ENCODE results near the gene CEACAM19. TPM values are rescaled to one million over a fixed set of nuclear protein-coding genes. Genes with fewer than 3 reads are reported as not detected.

Gene CEACAM19
- total and polyA plus RNA-seq, 9 of the 15 experiments (the other 6 are each of a cell fraction or from before 2014, with no cell fraction given) = 0.15 to 0.30 (median 0.23) TPM; not detected in 5

- in situ Hi-C loops (cut with MboI) = no loop called here
- no peak for ATAC-seq
- no peak overlapping the region for H3K4me3 ChIP-seq
- ChIA-PET POLR2A (no interaction called here), CTCF (ENCODE audit: low intra/inter-chr PET ratio) (no interaction called here)
- H3K4me1 ChIP-seq (replicated peaks in 1 of 2; ENCODE audit: control insufficient read depth in 2 of 2, insufficient read depth in 2 of 2, low read length in 2 of 2) = peaks cover 5 to 7% of the 10 kb centered on the region in 2 experiments; a peak in 3 of 5 replicates
- WGBS (ENCODE audit: insufficient coverage, low coverage, missing lambda C conversion rate) = 63% methylated on average over 5 of the region's 5 CpGs
- no peaks in the 10 kb centered on the region for H3K9me1 ChIP-seq (ENCODE audit: control insufficient read depth, insufficient read depth, low read length)
- no peaks in the 10 kb centered on the region for H3K27me3 ChIP-seq (ENCODE audit: control insufficient read depth in 2 of 2, insufficient read depth in 2 of 2, low read length in 2 of 2)
- no peaks in the 10 kb centered on the region for H4K20me1 ChIP-seq (replicated peaks; ENCODE audit: control insufficient read depth, insufficient read depth, low read length)
- H2AFZ ChIP-seq (ENCODE audit: low read depth, low read length) = no peak overlapping the region
- no peak overlapping the region for H3K4me2 ChIP-seq (ENCODE audit: insufficient read depth, low read length)
- intact Hi-C loops (cut with micrococcal nuclease) = no loop called here
- no peak for DNase-seq (ENCODE audit: extremely low read depth in 1 of 4, low spot score in 3 of 4)
- no peaks in the 10 kb centered on the region for H3K36me3 ChIP-seq (ENCODE audit: control insufficient read depth, insufficient read depth, low read length)
- H3K27ac ChIP-seq (ENCODE audit: extremely low read depth, low read depth, low read length) = no peak overlapping the region
- H3K9ac ChIP-seq (ENCODE audit: insufficient read depth in 1 of 2, low read depth in 2 of 2, low read length in 2 of 2) = no peak overlapping the region
- FAIRE-seq = no peak
- no peaks in the 10 kb centered on the region for H3K9me3 ChIP-seq (replicated peaks; ENCODE audit: control insufficient read depth, insufficient read depth, low read depth, low read length)
- H3K79me2 ChIP-seq (ENCODE audit: control insufficient read depth, insufficient read depth, low read length) = no peaks in the 10 kb centered on the region
- no TSS peak for BruUV-seq (replicated peaks)
- TF ChIP-seq XRCC3 (IDR thresholded peaks at IDR 0.05) = no peak
- no peak for TF ChIP-seq ZNF407 (IDR thresholded peaks at IDR 0.05; ENCODE audit: low read depth)
- TF ChIP-seq BCLAF1 (IDR thresholded peaks at IDR 0.05; ENCODE audit: borderline replicate concordance in 1 of 2, control insufficient read depth in 1 of 2, low read depth in 2 of 2, low read length in 1 of 2) = no peak
- no peak for TF ChIP-seq ZNF124 (CRISPR knock-in tag; IDR thresholded peaks at IDR 0.05)
- TF ChIP-seq DPF2 (IDR thresholded peaks at IDR 0.05) = no peak
- no peak for TF ChIP-seq HLTF (IDR thresholded peaks at IDR 0.05)
- no peak for TF ChIP-seq CGGBP1 (CRISPR knock-in tag; IDR thresholded peaks at IDR 0.05)
- no peak for TF ChIP-seq PHF8 (IDR thresholded peaks at IDR 0.05; ENCODE audit: borderline replicate concordance, low read length)
- TF ChIP-seq ZNF586 (CRISPR knock-in tag; conservative IDR thresholded peaks at IDR 0.05) = no peak
- no peak for TF ChIP-seq HNRNPK (IDR thresholded peaks at IDR 0.05; ENCODE audit: low read depth, low read length, poor library complexity, severe bottlenecking)
- TF ChIP-seq ZSCAN29 (IDR thresholded peaks at IDR 0.05) = no peak
- no peak for TF ChIP-seq PPARD (CRISPR knock-in tag; IDR thresholded peaks at IDR 0.05)
Measured at GRCh38 chr19:44637390-44637764, 33.9 kb upstream of the CEACAM19 start.
